ENCODE measurements around the gene CELSR1. TPM values are rescaled to one million over a fixed set of nuclear protein-coding genes. Genes with fewer than 3 reads are reported as not detected.
"Not testable (repeated sequence)": the region's sequence is repeated elsewhere in the genome, so short reads cannot be mapped to it uniquely, and the experiment has no call there.

The CELSR1 gene
- total RNA-seq, 1 donor from 2014 or later: 0.73 TPM

GRCh38 chr22:46483353-46483752 is 54.1 kb downstream of the CELSR1 start:
- DNase-seq (ENCODE audit: low read depth, low spot score): no peak

GRCh38 chr22:46482056-46482675 is 55.3 kb downstream of the CELSR1 start:
- DNase-seq (ENCODE audit: low read depth, low spot score): no peak

GRCh38 chr22:46481386-46481785 is 56.0 kb downstream of the CELSR1 start:
- no peak for DNase-seq (ENCODE audit: low read depth, low spot score)

- DNase-seq (ENCODE audit: low read depth, low spot score): no peak
Observed at GRCh38 chr22:46480396-46480795, 57.0 kb downstream of the CELSR1 start.

GRCh38 chr22:46479046-46479445 is 58.4 kb downstream of the CELSR1 start:
- DNase-seq (ENCODE audit: low read depth, low spot score): no peak

- no peak for DNase-seq (ENCODE audit: low read depth, low spot score)
Observed at GRCh38 chr22:46478083-46478551, 59.3 kb downstream of the CELSR1 start.

- DNase-seq (ENCODE audit: low read depth, low spot score): no peak
Observed at GRCh38 chr22:46476547-46476941, 60.9 kb downstream of the CELSR1 start.

GRCh38 chr22:46473896-46474557 is 63.4 kb downstream of the CELSR1 start:
- no peak for DNase-seq (ENCODE audit: low read depth, low spot score)

GRCh38 chr22:46473021-46473779 is 64.2 kb downstream of the CELSR1 start:
- no peak for DNase-seq (ENCODE audit: low read depth, low spot score)

GRCh38 chr22:46472722-46473016 is 64.8 kb downstream of the CELSR1 start:
- DNase-seq (ENCODE audit: low read depth, low spot score): no peak

GRCh38 chr22:46471901-46472721 is 65.3 kb downstream of the CELSR1 start:
- no peak for DNase-seq (ENCODE audit: low read depth, low spot score)

GRCh38 chr22:46471330-46471729 is 66.1 kb downstream of the CELSR1 start:
- not testable (repeated sequence) for DNase-seq (ENCODE audit: low read depth, low spot score)

GRCh38 chr22:46469711-46470110 is 67.7 kb downstream of the CELSR1 start:
- DNase-seq (ENCODE audit: low read depth, low spot score): no peak

- DNase-seq (ENCODE audit: low read depth, low spot score): no peak
Observed at GRCh38 chr22:46467006-46467405, 70.4 kb downstream of the CELSR1 start.

- no peak for DNase-seq (ENCODE audit: low read depth, low spot score)
Observed at GRCh38 chr22:46466255-46466676, 71.2 kb downstream of the CELSR1 start.

- no peak for DNase-seq (ENCODE audit: low read depth, low spot score)
Observed at GRCh38 chr22:46465793-46466192, 71.6 kb downstream of the CELSR1 start.

- DNase-seq (ENCODE audit: low read depth, low spot score): no peak
Observed at GRCh38 chr22:46465345-46465720, 72.1 kb downstream of the CELSR1 start.

- no peak for DNase-seq (ENCODE audit: low read depth, low spot score)
Observed at GRCh38 chr22:46464701-46465344, 72.6 kb downstream of the CELSR1 start.

GRCh38 chr22:46464296-46464695 is 73.1 kb downstream of the CELSR1 start:
- no peak for DNase-seq (ENCODE audit: low read depth, low spot score)

- no peak for DNase-seq (ENCODE audit: low read depth, low spot score)
Observed at GRCh38 chr22:46463435-46464227, 73.8 kb downstream of the CELSR1 start.
